GM21576 (cell line): Measurements from ENCODE around the gene GRM5.
"Not testable (repeated sequence)": the region's sequence is repeated elsewhere in the genome, so short reads cannot be mapped to it uniquely, and the experiment has no call there.

Experiments used
- ATAC-seq: cut with Tn5 transposase; IDR thresholded peaks from one replicate; pipeline ENCODE4 v1.9.1; 2021; ENCODE audit warnings: mild to moderate bottlenecking, moderate library complexity; ENCODE audit not compliant: unreplicated experiment

Gene GRM5

GRCh38 chr11:88508759-88509581 is 556.8 kb downstream of the GRM5 start:
- ATAC-seq: peak; percentile 62

- no peak for ATAC-seq
Observed at GRCh38 chr11:88508418-88508758, 557.4 kb downstream of the GRM5 start.

- ATAC-seq: no peak
Observed at GRCh38 chr11:88507771-88508417, 557.9 kb downstream of the GRM5 start.

- ATAC-seq: no peak
Observed at GRCh38 chr11:88501541-88501940, 564.2 kb downstream of the GRM5 start.

- no peak for ATAC-seq
Observed at GRCh38 chr11:88495836-88496235, 569.9 kb downstream of the GRM5 start.

GRCh38 chr11:88494848-88495247 is 570.9 kb downstream of the GRM5 start:
- no peak for ATAC-seq

GRCh38 chr11:88491674-88492073 is 574.1 kb downstream of the GRM5 start:
- no peak for ATAC-seq

GRCh38 chr11:88489030-88489429 is 576.8 kb downstream of the GRM5 start:
- ATAC-seq: no peak

GRCh38 chr11:88487646-88488045 is 578.1 kb downstream of the GRM5 start:
- ATAC-seq: no peak

GRCh38 chr11:88484873-88485621 is 580.7 kb downstream of the GRM5 start:
- ATAC-seq: peak; percentile 86

- no peak for ATAC-seq
Observed at GRCh38 chr11:88482871-88483301, 582.9 kb downstream of the GRM5 start.

- ATAC-seq: no peak
Observed at GRCh38 chr11:88480223-88480622, 585.6 kb downstream of the GRM5 start.

- no peak for ATAC-seq
Observed at GRCh38 chr11:88478136-88478815, 587.5 kb downstream of the GRM5 start.

GRCh38 chr11:88475991-88476418 is 589.8 kb downstream of the GRM5 start:
- ATAC-seq: no peak

- no peak for ATAC-seq
Observed at GRCh38 chr11:88474655-88475054, 591.1 kb downstream of the GRM5 start.

- no peak for ATAC-seq
Observed at GRCh38 chr11:88469561-88470225, 596.1 kb downstream of the GRM5 start.

- no peak for ATAC-seq
Observed at GRCh38 chr11:88464528-88464927, 601.3 kb downstream of the GRM5 start.

GRCh38 chr11:88463301-88463700 is 602.5 kb downstream of the GRM5 start:
- not testable (repeated sequence) for ATAC-seq

- not testable (repeated sequence) for ATAC-seq
Observed at GRCh38 chr11:88458047-88458446, 607.7 kb downstream of the GRM5 start.

GRCh38 chr11:88455974-88456373 is 609.8 kb downstream of the GRM5 start:
- no peak for ATAC-seq

- no peak for ATAC-seq
Observed at GRCh38 chr11:88454881-88455280, 610.9 kb downstream of the GRM5 start.
